KOPT-K1 (cell line): ENCODE data around the gene C5orf46.

Experiments
- H3K27ac ChIP-seq: fragments of 200-600 bp; sonication (generic); 2 replicates; pipeline ENCODE4 v1.5.1; 2016; ENCODE audit warnings: antibody characterized with exemption, mild to moderate bottlenecking, low read depth, low read length; ENCODE audit not compliant: poor library complexity, severe bottlenecking
- H3K36me3 ChIP-seq: fragments of 200-600 bp; sonication (generic); 2 replicates; pipeline ENCODE4 v1.5.1; 2017; ENCODE audit warnings: antibody characterized with exemption, mild to moderate bottlenecking, low read length, moderate library complexity; ENCODE audit not compliant: insufficient read depth
- H3K9me3 ChIP-seq: fragments of 200-600 bp; sonication (generic); 2 replicates; pipeline ENCODE4 v1.5.1; 2017; ENCODE audit warnings: antibody characterized with exemption, low read length, mild to moderate bottlenecking; ENCODE audit not compliant: insufficient read depth, poor library complexity, severe bottlenecking

Gene C5orf46

GRCh38 chr5:147912011-147912410, 5.7 kb upstream of the C5orf46 start:
- no peak overlapping the region for H3K27ac ChIP-seq
- H3K9me3 ChIP-seq = no peaks in the 10 kb centered on the region
- no peaks in the 10 kb centered on the region for H3K36me3 ChIP-seq

GRCh38 chr5:147911427-147911826, 5.1 kb upstream of the C5orf46 start:
- no peaks in the 10 kb centered on the region for H3K9me3 ChIP-seq
- H3K36me3 ChIP-seq = no peaks in the 10 kb centered on the region
- no peak overlapping the region for H3K27ac ChIP-seq

GRCh38 chr5:147904110-147904509, 2.2 kb downstream of the C5orf46 start:
- Histone ChIP-seq H3K9me3 (no peaks in the 10 kb centered on the region), H3K27ac (no peak overlapping the region), H3K36me3 (no peaks in the 10 kb centered on the region)

GRCh38 chr5:147902609-147903115, 3.7 kb downstream of the C5orf46 start:
- Histone ChIP-seq H3K27ac (no peak overlapping the region), H3K9me3 (no peaks in the 10 kb centered on the region), H3K36me3 (no peaks in the 10 kb centered on the region)

- H3K27ac ChIP-seq = no peak overlapping the region
- H3K9me3 ChIP-seq = no peaks in the 10 kb centered on the region
- no peaks in the 10 kb centered on the region for H3K36me3 ChIP-seq
Measured at GRCh38 chr5:147901599-147902039, 4.7 kb downstream of the C5orf46 start.

- Histone ChIP-seq H3K36me3 (no peaks in the 10 kb centered on the region), H3K27ac (no peak overlapping the region), H3K9me3 (no peaks in the 10 kb centered on the region)
Measured at GRCh38 chr5:147898875-147899401, 7.4 kb downstream of the C5orf46 start.

GRCh38 chr5:147895864-147896263, 10.5 kb downstream of the C5orf46 start:
- Histone ChIP-seq H3K27ac (no peak overlapping the region), H3K9me3 (no peaks in the 10 kb centered on the region), H3K36me3 (no peaks in the 10 kb centered on the region)

- Histone ChIP-seq H3K27ac (no peak overlapping the region), H3K9me3 (no peaks in the 10 kb centered on the region), H3K36me3 (no peaks in the 10 kb centered on the region)
Measured at GRCh38 chr5:147893820-147894219, 12.5 kb downstream of the C5orf46 start.

GRCh38 chr5:147892696-147893296, 13.5 kb downstream of the C5orf46 start:
- Histone ChIP-seq H3K9me3 (no peaks in the 10 kb centered on the region), H3K36me3 (no peaks in the 10 kb centered on the region), H3K27ac (no peak overlapping the region)

- Histone ChIP-seq H3K27ac (no peak overlapping the region), H3K36me3 (no peaks in the 10 kb centered on the region), H3K9me3 (no peaks in the 10 kb centered on the region)
Measured at GRCh38 chr5:147887930-147888329, 18.4 kb downstream of the C5orf46 start.

- H3K9me3 ChIP-seq = no peaks in the 10 kb centered on the region
- no peak overlapping the region for H3K27ac ChIP-seq
- H3K36me3 ChIP-seq = no peaks in the 10 kb centered on the region
Measured at GRCh38 chr5:147887026-147887627, 19.2 kb downstream of the C5orf46 start.

DNA sequence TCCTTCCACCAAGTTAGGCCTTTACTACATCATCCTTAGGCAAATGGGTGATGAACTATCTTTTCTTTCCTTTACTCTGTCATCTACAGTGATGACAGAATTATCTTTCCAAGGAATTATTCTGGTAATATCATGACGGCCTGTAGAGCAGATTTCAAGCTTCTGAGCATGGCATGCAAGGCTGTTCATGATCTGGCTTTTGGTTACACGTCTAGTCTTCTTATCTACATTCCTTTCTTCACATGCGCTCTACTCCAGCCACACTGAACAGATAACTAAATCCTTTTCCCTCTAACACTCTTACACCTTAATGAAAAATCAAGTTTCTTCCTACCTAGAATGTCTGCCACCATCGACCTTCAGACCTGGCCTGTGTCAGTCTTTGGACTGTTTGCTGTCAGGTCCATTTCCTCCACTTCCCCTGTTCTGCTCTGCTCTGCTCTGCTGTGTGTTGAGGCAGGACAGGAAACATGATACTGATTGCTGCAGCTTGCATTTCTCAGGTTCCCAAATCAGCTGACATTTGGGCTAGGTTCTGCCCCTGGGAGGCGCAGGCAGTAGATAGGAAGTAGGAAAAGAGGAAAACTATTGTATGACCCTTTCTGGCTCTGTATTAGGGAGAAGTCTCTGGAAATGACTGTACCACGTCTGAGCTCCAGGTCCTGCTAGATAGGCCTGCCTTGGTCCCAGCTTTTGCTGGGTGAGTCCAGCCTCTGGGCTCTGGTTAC, 23.6 kb downstream of the C5orf46 start:
- Histone ChIP-seq H3K9me3 (no peaks in the 10 kb centered on the region), H3K36me3 (no peaks in the 10 kb centered on the region), H3K27ac (no peak overlapping the region)

DNA sequence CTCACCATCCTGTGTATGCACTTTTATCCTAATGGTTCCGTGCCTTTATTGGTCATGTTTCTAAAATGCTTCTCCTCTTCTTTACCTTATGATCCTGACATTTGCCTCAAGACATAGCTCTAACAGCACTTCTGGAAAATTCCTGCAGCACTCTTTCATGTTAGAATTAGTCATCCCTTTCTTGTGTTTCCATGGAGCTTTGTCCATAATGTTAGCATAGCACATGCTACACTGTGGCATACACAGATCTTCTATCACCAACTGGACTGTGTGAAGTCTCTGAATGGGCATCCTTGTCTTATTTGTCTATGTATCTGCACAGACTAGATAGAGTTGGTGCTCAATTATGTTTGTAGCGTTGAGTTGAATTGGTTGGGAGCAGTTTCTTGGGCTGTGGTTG, 25.9 kb downstream of the C5orf46 start:
- H3K9me3 ChIP-seq = no peaks in the 10 kb centered on the region
- H3K27ac ChIP-seq = no peak overlapping the region
- H3K36me3 ChIP-seq = no peaks in the 10 kb centered on the region

GRCh38 chr5:147879784-147880183, 26.6 kb downstream of the C5orf46 start:
- no peak overlapping the region for H3K27ac ChIP-seq
- H3K9me3 ChIP-seq = no peaks in the 10 kb centered on the region
- H3K36me3 ChIP-seq = no peaks in the 10 kb centered on the region

GRCh38 chr5:147878066-147878759, 28.1 kb downstream of the C5orf46 start, which contains the start of gene SCGB3A2:
SCGB3A2 (plus strand) TSS chr5:147878711; CDS start chr5:147878804, 93 bp downstream.
- H3K27ac ChIP-seq = no peak within 1 kb of the TSS
- no peaks in the 10 kb centered on the region for H3K36me3 ChIP-seq

More at GRCh38 chr5:147878066-147878759, 28.1 kb downstream of the C5orf46 start, which contains the start of gene SCGB3A2:
- H3K9me3 ChIP-seq = no peaks in the 10 kb centered on the region
